Activated CD8-positive, alpha-beta memory T cell treated with anti-CD3 and anti-CD28 coated beads, Interleukin-2, amount 10 ng/mL, durations not matched to agents 7 days and 5 days (primary cell): ENCODE data around the gene DGLUCY. TPM values are rescaled to one million over a fixed set of nuclear protein-coding genes. Genes with fewer than 3 reads are reported as not detected.

Experiments
- ATAC-seq: fragments of 150-1000 bp; cut with Tn5 transposase; one replicate; pipeline ENCODE4 v1.10.0; 2021; ENCODE audit warnings: moderate library complexity
- CTCF ChIA-PET: fragments of 350-600 bp; sonication (Branson Sonifier 250); formaldehyde crosslinking; loops from one replicate; lab custom pipeline; 2021; ENCODE audit warnings: antibody characterized with exemption; lab: Charles Lee
- DNase-seq: peaks from one replicate; pipeline ENCODE4 v3.0.0-alpha.2; 2020
- H3K27ac Mint-ChIP-seq: one replicate; pipeline ENCODE4 v1.8.0; 2021; ENCODE audit warnings: mild to moderate bottlenecking, mixed read lengths
- H3K27me3 Mint-ChIP-seq: one replicate; pipeline ENCODE4 v1.8.0; 2021; ENCODE audit warnings: mixed read lengths
- H3K36me3 Mint-ChIP-seq: one replicate; pipeline ENCODE4 v1.8.0; 2021; ENCODE audit warnings: mild to moderate bottlenecking, mixed read lengths
- H3K4me1 Mint-ChIP-seq: one replicate; pipeline ENCODE4 v1.8.0; 2021; ENCODE audit warnings: mixed read lengths
- H3K4me3 Mint-ChIP-seq: one replicate; pipeline ENCODE4 v1.8.0; 2021; ENCODE audit warnings: mild to moderate bottlenecking, moderate library complexity, mixed read lengths
- H3K9me3 Mint-ChIP-seq: one replicate; pipeline ENCODE4 v1.8.0; 2022; ENCODE audit warnings: low read depth, mixed read lengths
- total RNA-seq, 2 experiments: library from RNA; stranded (reverse); gene quantifications; one replicate each; pipeline ENCODE4 v1.2.3, GENCODE V29; 2021

DGLUCY gene
- total RNA-seq, 2 experiments from 2014 or later = 113 to 176 TPM

DNA sequence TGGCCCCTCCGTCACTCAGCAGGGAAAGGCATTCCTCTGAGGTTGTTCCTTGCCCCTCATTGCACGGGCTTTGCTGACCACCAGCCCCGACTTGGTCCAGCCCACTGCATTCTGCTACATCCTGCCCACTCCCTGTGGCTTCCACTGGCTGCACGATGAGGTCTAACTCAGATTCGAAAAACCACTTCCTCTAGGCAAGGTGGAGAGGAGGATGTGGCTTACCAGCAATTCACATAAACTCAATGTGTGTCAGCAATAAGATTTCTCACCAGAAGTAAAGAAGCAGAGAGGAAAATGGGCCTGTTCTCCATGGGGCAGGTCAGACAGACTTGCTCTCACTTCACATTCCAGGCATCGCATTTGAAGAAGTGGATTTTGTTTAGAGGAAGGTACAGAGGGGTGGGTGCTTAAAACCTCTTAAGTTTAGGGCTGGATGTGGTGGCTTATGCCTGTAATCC is 115.9 kb downstream of the DGLUCY start:
- peak; percentile 95 for DNase-seq
- CTCF ChIA-PET = interaction anchor here (1.9 to 5.6 kb wide), 5 partner anchors 9 to 36 kb away, joined by 7 to 98 read pairs (median 12); partner anchors contain the start of gene GPR68
- Mint-ChIP-seq H3K36me3 (peaks cover 59% of the 10 kb centered on the region), H3K27ac (peak overlapping the region; percentile 98), H3K4me3 (peak overlapping the region; percentile 70), H3K9me3 (peaks cover 2% of the 10 kb centered on the region), H3K27me3 (no peaks in the 10 kb centered on the region), H3K4me1 (peaks cover 87% of the 10 kb centered on the region)
- ATAC-seq = peak; percentile 37

DNA sequence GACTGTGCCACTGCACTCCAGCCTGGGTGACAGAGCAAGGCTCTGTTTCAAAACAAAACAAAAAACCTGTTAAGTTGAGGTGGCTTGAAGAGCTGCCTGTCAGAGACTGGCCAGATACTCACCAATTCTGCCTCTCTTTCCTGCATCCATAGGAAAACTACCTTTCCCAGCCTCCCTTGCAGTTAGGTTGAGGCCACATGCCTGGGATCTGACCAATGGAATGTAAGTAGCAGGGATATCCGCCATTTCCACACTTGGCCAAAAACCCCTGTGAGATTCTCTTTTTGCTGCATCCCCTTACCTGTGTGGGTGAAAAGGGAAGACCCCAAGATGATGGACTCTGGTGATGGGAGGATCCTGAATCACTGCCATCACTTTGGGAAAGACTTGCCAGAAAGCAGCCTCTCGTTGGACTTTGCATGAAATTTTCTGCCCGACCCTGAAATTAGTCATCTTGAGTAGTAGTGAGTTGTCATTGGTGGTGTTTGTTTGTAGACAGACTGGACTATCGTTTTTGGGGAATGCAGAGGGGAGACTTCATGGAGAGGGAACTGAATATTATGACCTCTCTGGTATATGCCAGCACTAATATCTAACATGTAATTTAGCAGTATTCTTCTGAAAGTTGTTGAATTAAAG is 116.6 kb downstream of the DGLUCY start:
- Mint-ChIP-seq H3K27ac (peak overlapping the region; percentile 98), H3K27me3 (no peaks in the 10 kb centered on the region), H3K9me3 (peaks cover 2% of the 10 kb centered on the region), H3K4me3 (peak overlapping the region; percentile 70), H3K36me3 (peaks cover 57% of the 10 kb centered on the region), H3K4me1 (peaks cover 80% of the 10 kb centered on the region)
- DNase-seq = peak; percentile 68
- CTCF ChIA-PET = interaction anchor here (1.9 to 5.6 kb wide), 4 partner anchors 9 to 22 kb away, joined by 7 to 98 read pairs (median 10); partner anchors contain the start of gene GPR68
- ATAC-seq = peak; percentile 7

DNA sequence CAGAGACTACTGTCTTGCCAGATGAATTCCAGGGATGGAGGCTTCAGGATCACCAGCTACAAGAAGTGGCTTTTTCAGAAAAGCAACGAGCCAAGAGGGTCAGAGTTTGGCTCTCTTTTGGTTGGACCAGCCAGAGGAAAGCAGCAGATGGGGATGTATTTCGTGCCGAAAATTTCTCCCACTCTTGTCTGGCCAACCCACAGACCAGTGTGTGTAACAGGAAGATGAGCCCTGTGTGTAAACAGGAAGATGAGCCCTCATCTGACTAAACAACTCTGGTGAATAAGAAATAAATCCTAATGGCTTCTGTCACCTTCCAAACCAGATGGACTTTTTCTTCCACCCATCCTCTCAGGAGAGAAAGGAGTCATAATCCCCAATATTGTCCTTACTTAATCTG is 117.6 kb downstream of the DGLUCY start:
- peaks cover 2% of the 10 kb centered on the region for H3K9me3 Mint-ChIP-seq
- CTCF ChIA-PET = interaction anchor here (1.3 kb wide), 1 partner anchor 54 kb away, joined by 3 read pairs; no protein-coding TSS in a partner anchor
- DNase-seq (no peak), ATAC-seq (no peak)
- H3K4me3 Mint-ChIP-seq = peak overlapping the region; percentile 70
- H3K4me1 Mint-ChIP-seq = peaks cover 78% of the 10 kb centered on the region
- peak overlapping the region; percentile 98 for H3K27ac Mint-ChIP-seq
- H3K27me3 Mint-ChIP-seq = no peaks in the 10 kb centered on the region
- H3K36me3 Mint-ChIP-seq = peaks cover 62% of the 10 kb centered on the region

DNA sequence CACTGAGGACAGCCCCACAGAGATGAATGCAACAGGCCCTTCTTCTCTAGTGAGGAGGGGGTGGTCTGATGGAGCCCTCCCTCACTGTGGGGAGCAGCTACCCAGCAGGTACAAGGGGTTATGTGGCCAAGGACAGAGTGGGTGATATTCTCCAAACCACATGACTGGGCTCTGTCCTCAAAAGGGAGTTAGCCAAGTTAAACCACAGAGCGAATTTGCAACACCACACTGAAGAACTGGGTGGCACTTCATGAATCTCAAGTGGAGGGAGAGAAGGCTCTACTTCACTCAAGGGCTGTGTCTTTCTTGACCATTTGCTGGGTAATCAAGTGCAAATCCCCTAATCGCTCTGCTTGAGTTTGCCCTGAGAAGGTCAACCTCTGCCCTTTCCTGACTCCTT is 118.2 kb downstream of the DGLUCY start:
- H3K27me3 Mint-ChIP-seq = no peaks in the 10 kb centered on the region
- peaks cover 2% of the 10 kb centered on the region for H3K9me3 Mint-ChIP-seq
- CTCF ChIA-PET = interaction anchor here (1.3 kb wide), 1 partner anchor 55 kb away, joined by 3 read pairs; no protein-coding TSS in a partner anchor
- ATAC-seq (no peak), DNase-seq (no peak)
- H3K4me1 Mint-ChIP-seq = peaks cover 73% of the 10 kb centered on the region
- H3K27ac Mint-ChIP-seq = peak overlapping the region; percentile 98
- H3K36me3 Mint-ChIP-seq = peaks cover 62% of the 10 kb centered on the region
- peak overlapping the region; percentile 70 for H3K4me3 Mint-ChIP-seq

DNA sequence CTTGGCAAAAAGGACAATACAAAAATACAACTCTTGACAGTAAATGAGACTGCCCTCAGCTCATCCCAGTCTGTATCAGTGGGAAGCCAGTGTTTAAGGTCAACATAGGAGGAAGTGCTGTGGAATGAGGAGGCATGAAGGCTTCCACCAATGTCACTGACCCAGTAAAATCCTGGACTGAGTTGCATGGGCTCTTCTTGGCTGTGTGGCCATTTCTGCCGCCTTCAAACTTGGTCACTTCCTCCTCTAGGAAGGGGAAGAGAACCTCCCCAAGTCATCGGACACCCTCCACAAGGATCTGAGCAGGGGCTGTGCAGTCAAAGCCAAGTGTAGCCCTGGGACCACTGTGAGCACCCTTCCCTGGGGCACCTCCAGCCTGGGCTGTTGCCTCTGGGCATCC is 118.7 kb downstream of the DGLUCY start:
- Mint-ChIP-seq H3K4me3 (no peak overlapping the region), H3K36me3 (peaks cover 63% of the 10 kb centered on the region), H3K9me3 (peaks cover 2% of the 10 kb centered on the region), H3K27ac (peak overlapping the region; percentile 98), H3K27me3 (no peaks in the 10 kb centered on the region), H3K4me1 (peaks cover 70% of the 10 kb centered on the region)
- DNase-seq (no peak), ATAC-seq (no peak)
- CTCF ChIA-PET = interaction anchor here (1.3 kb wide), 1 partner anchor 55 kb away, joined by 3 read pairs; no protein-coding TSS in a partner anchor

DNA sequence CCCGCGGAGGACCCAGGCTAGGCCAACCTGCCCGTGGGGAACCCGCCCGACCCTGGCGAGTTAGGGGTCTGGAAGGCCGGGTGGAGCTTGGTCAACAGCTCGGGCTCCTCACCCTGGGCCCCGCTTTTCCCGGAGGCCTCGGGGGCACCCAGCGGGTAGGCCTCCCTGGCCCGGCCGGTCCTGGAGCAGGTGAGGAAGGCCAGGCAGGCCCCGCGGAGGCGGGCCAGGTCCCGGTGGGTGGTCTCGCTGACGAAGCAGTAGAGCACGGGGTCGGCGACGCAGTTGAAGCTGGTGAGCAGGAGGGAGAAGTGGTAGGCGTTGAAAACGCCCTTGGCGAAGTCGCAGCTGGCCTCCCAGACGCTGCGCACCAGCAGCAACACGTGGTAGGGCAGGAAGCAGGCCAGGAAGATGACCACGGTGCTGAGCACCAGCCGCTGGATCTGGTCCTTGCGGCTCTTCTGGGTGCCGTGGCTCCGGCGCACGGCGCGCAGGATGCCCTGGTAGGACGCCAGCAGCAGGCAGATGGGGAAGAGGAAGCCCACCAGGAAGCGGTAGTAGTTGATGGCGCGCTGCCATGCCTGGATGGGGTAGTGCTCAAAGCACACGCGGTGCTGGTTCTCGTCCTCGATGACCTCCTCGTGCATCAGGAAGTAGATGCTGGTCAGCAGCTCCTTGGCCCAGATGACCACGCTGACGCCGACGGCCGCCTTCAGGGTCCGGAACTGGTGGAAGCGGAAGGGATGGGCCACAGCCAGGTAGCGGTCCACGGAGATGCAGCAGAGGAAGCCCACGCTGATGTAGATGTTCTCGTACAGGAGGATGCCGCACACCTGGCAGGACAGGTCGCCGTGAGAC is 120.3 kb downstream of the DGLUCY start:
- Mint-ChIP-seq H3K27me3 (no peaks in the 10 kb centered on the region), H3K4me3 (no peak overlapping the region), H3K4me1 (peaks cover 70% of the 10 kb centered on the region), H3K9me3 (peaks cover 2% of the 10 kb centered on the region), H3K36me3 (peaks cover 78% of the 10 kb centered on the region), H3K27ac (peak overlapping the region; percentile 11)
- DNase-seq (no peak), ATAC-seq (no peak)
- CTCF ChIA-PET = interaction anchor here (1.1 to 1.7 kb wide), 2 partner anchors 9 to 11 kb away, joined by 4 to 6 read pairs; no protein-coding TSS in a partner anchor

DNA sequence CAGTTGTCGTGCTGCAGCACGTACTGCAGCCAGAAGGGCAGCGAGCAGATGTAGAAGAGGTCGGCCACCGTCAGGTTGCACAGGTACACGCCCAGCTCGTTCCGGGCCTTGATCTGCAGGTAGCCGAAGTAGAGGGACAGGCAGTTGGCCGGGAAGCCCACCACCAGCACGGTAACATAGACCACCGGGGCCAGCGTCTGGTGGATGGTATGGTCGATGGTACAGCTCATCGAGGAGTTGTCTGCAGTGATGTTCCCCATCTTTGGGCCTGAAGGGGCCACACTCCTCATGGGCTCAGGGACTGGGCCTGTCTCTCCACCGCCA is 120.9 kb downstream of the DGLUCY start:
- H3K4me1 Mint-ChIP-seq = peaks cover 70% of the 10 kb centered on the region
- peaks cover 83% of the 10 kb centered on the region for H3K36me3 Mint-ChIP-seq
- no peak overlapping the region for H3K4me3 Mint-ChIP-seq
- no peak overlapping the region for H3K27ac Mint-ChIP-seq
- no peaks in the 10 kb centered on the region for H3K27me3 Mint-ChIP-seq
- CTCF ChIA-PET = interaction anchor here (1.1 to 1.7 kb wide), 2 partner anchors 8 to 11 kb away, joined by 4 to 6 read pairs; no protein-coding TSS in a partner anchor
- peaks cover 2% of the 10 kb centered on the region for H3K9me3 Mint-ChIP-seq
- ATAC-seq (no peak), DNase-seq (no peak)

DNA sequence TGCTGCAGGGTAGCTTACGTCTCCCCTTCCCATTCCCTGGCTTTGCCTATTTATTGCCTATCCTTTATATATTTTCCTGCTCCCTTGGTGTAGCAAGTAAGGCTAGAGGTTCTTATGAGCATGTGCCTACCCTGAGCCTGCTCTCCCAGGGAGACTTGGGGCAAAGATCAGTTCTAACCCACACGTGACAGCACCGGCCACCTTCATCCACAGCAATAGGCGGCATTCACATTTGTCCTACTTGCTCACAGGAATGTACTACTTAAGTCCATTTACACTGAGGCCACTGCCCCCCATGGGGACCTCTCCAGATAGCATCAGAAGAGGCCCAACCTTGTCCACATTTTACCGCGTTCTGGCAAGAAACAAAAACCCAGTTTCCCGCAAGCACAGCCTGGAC is 122.0 kb downstream of the DGLUCY start:
- H3K27me3 Mint-ChIP-seq = no peaks in the 10 kb centered on the region
- H3K36me3 Mint-ChIP-seq = peaks cover 84% of the 10 kb centered on the region
- ATAC-seq = no peak
- no peaks in the 10 kb centered on the region for H3K9me3 Mint-ChIP-seq
- peak overlapping the region; percentile 41 for H3K27ac Mint-ChIP-seq
- CTCF ChIA-PET = no interaction called here
- no peak overlapping the region for H3K4me3 Mint-ChIP-seq
- DNase-seq = no peak
- peaks cover 69% of the 10 kb centered on the region for H3K4me1 Mint-ChIP-seq

DNA sequence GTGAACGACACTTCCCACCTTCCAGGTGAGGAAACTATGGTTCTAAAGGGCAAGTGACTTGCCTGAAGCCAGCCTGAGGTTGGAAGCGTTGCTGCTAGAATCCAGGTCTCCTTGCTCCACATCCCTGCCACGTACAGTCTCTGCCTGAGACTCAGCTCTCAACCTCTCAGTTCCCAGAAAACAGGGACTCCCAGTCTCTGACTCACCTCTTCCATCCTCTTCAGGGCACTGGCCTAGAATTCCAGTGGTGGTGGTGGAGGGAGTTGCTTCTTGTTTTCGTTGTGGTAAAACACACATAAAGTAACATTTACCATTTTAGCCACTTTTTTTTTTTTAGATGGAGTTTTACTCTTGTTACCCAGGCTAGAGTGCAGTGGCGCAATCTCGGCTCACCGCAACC is 123.3 kb downstream of the DGLUCY start:
- H3K36me3 Mint-ChIP-seq = peaks cover 84% of the 10 kb centered on the region
- peak overlapping the region; percentile 59 for H3K27ac Mint-ChIP-seq
- CTCF ChIA-PET = no interaction called here
- DNase-seq (no peak), ATAC-seq (no peak)
- H3K4me1 Mint-ChIP-seq = peaks cover 64% of the 10 kb centered on the region
- H3K9me3 Mint-ChIP-seq = no peaks in the 10 kb centered on the region
- H3K27me3 Mint-ChIP-seq = no peaks in the 10 kb centered on the region
- no peak overlapping the region for H3K4me3 Mint-ChIP-seq

DNA sequence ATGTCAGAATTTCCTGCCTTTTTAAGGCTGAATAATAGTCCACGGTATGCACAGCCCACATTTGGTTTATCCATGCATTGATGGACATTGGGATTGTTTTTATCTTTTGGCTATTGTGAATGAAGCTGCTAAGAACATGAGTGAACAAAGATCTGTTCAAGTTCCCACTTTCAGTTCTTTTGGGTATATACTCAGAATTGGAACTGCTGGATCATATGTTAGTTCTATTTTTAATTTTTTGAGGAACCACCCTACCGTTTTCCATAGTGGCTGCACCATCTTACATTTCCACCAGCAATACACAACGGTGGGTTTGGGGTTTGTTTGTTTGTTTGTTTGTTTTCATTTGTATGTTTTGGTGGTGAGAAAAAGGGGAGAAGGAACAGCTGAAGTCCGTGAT is 124.2 kb downstream of the DGLUCY start:
- no peak for DNase-seq
- H3K27ac Mint-ChIP-seq = peak overlapping the region; percentile 67
- no peaks in the 10 kb centered on the region for H3K27me3 Mint-ChIP-seq
- H3K4me1 Mint-ChIP-seq = peaks cover 59% of the 10 kb centered on the region
- no peaks in the 10 kb centered on the region for H3K9me3 Mint-ChIP-seq
- ATAC-seq = no peak
- H3K36me3 Mint-ChIP-seq = peaks cover 84% of the 10 kb centered on the region
- H3K4me3 Mint-ChIP-seq = peak overlapping the region; percentile 1
- CTCF ChIA-PET = interaction anchor here (1.6 to 4.8 kb wide), 2 partner anchors 48 to 65 kb away, joined by 7 to 18 read pairs; no protein-coding TSS in a partner anchor

DNA sequence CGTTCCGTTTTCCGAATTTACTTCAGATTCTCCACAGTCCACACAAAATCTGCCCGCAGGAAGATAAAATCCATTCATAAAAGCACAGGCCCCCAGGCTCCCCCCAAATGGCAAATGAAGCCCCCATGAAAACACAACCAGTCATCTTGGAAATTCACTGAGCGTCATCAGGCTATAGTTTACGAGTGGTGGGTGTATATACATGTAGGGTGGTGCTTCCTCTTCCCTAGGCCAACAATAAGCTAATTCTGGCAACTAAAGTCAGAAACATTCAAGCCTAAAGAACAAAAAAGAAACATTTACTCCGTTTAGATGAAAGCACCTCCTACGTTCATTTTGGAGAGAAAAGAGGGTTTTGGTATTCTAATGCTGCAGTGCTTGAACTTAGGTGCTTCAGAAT is 124.8 kb downstream of the DGLUCY start:
- peak overlapping the region; percentile 67 for H3K27ac Mint-ChIP-seq
- CTCF ChIA-PET = interaction anchor here (1.3 to 4.8 kb wide), 3 partner anchors 9 to 65 kb away, joined by 7 to 18 read pairs (median 7); no protein-coding TSS in a partner anchor
- no peaks in the 10 kb centered on the region for H3K27me3 Mint-ChIP-seq
- peaks cover 85% of the 10 kb centered on the region for H3K36me3 Mint-ChIP-seq
- peak overlapping the region; percentile 1 for H3K4me3 Mint-ChIP-seq
- peaks cover 63% of the 10 kb centered on the region for H3K4me1 Mint-ChIP-seq
- DNase-seq = no peak
- ATAC-seq = no peak
- no peaks in the 10 kb centered on the region for H3K9me3 Mint-ChIP-seq

DNA sequence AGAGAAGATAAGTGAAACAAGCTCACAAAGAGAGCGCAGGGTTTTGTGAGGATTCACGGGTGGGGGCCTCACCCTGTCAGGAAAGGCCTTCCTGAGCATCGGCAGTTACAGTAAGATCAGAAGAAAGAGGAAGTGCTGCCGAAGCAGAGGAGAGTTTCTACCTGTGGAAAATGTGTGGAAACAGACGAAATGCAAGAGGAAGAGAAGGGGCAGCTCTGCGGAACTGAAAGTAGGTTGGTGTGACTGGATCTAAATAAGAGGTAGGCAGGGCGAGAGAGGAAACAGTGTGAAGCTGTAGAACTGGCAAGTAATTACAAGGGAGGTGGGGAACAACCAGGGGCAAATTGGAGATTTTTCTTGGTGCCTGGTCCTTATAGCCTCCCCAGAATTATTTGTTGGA is 128.0 kb downstream of the DGLUCY start:
- H3K36me3 Mint-ChIP-seq = peaks cover 80% of the 10 kb centered on the region
- peak overlapping the region; percentile 100 for H3K27ac Mint-ChIP-seq

DNA sequence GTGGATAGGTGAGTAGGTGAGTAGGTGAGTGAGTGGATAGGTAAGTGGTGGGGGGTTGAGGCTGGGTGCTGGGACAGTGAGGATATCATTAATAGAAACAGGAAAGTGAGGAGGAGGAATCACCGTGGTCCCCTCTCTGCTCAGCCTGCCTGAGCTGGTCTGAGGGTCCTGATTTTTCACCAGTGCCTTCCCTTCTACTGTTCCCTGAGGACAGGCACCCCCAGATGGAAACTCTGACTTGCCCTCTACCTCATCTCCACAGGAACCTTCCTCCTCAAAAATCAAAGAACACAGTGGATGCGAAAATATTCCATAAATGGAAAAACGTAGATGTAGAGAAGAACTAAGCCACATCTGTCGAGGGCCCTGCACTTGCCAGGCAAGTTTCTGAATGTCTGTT is 128.8 kb downstream of the DGLUCY start:
- ATAC-seq (no peak), DNase-seq (no peak)
- CTCF ChIA-PET = interaction anchor here (1.0 to 8.2 kb wide), 10 partner anchors 8 to 131 kb away, joined by 3 to 98 read pairs (median 6); no protein-coding TSS in a partner anchor
- H3K4me1 Mint-ChIP-seq = peaks cover 87% of the 10 kb centered on the region
- H3K36me3 Mint-ChIP-seq = peaks cover 81% of the 10 kb centered on the region
- no peaks in the 10 kb centered on the region for H3K9me3 Mint-ChIP-seq
- no peaks in the 10 kb centered on the region for H3K27me3 Mint-ChIP-seq
- H3K4me3 Mint-ChIP-seq = peak overlapping the region; percentile 86
- H3K27ac Mint-ChIP-seq = peak overlapping the region; percentile 100

More for the DNA sequence above, 128.0 kb downstream of the DGLUCY start:
- Mint-ChIP-seq H3K9me3 (no peaks in the 10 kb centered on the region), H3K4me1 (peaks cover 83% of the 10 kb centered on the region), H3K4me3 (peak overlapping the region; percentile 86), H3K27me3 (no peaks in the 10 kb centered on the region)
- DNase-seq (no peak), ATAC-seq (peak; percentile 9)
- CTCF ChIA-PET = interaction anchor here (0.9 to 8.2 kb wide), 11 partner anchors 8 to 158 kb away, joined by 3 to 98 read pairs (median 6); no protein-coding TSS in a partner anchor
